Pulmonary artery endothelial cell (primary cell): ENCODE measurements around the gene MBNL1. TPM values are rescaled to one million over a fixed set of nuclear protein-coding genes. Genes with fewer than 3 reads are reported as not detected.
"Not testable (repeated sequence)": the region's sequence is repeated elsewhere in the genome, so short reads cannot be mapped to it uniquely, and the experiment has no call there.

ENCODE experiments used
- DNase-seq: peaks from one replicate; pipeline ENCODE4 v3.0.0-alpha.2; 2011; ENCODE audit warnings: low read depth, low spot score
- total RNA-seq: library from RNA; depleted of rRNA; stranded (reverse); fragments of >200 nt; gene quantifications from 2 replicates; pipeline ENCODE4 v1.2.3, GENCODE V29; 2014

Gene MBNL1
- total RNA-seq, 1 donor from 2014 or later, result 361 TPM

DNA sequence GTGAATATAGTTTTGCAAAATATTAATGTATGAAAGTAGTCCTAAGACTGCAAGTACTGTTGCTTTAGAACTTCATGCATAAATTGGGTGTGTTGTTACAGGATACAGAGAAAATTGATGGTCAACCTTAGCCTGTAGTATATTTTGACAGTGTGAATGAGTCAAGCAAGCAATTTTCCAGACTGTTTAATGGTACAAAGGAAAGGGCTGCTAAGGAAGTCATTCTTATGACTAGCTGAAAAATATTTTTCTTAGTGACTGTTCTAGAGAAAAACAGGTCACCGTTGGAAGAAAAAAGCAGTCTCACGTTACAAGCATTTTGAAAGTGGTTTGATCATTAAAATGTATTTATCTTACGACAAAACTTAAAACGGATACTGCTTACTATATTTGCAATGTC lies 49.2 kb downstream of the MBNL1 start:
- DNase-seq, result peak; percentile 82

- no peak for DNase-seq
Observed at GRCh38 chr3:152318512-152318911, 49.8 kb downstream of the MBNL1 start.

GRCh38 chr3:152319256-152319655 lies 50.5 kb downstream of the MBNL1 start:
- no peak for DNase-seq

DNA sequence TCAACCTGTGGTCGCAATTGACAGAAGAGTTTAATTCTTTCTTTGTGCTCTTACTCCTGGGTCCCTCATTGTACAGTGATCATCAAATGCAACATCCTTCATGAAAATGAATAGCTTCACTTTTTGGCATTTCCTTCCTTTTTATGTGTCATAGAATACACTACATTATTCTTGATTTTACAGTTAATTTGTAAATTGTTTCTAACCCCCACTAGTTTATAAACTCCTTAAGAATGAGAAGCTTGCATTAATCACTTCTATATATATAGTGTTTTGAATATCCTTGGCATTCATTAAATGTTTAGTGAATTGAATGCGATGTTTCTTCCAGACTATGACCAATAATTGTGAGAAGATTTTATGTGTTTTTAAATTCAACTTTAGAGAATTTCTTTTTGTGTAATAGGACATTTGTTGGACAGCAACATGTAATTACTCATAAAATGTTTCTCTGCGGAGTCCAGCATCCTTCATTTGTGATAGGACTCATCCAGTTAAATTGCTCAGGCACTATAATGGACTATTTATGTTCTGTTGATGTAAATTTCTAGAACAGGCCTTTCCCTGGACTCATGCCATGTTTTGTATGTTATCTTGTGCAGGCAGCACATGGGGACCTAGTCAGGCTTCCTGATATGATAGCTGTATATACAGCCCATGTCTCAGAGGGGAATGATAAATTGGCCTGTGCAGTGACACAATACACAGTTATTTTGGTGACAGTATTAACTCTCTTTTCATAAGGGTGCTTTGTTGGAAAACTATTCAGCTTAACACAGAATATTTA lies 51.3 kb downstream of the MBNL1 start:
- peak; percentile 93 for DNase-seq

- no peak for DNase-seq
Observed at GRCh38 chr3:152321200-152321954, 52.6 kb downstream of the MBNL1 start.

GRCh38 chr3:152321955-152322377 lies 53.2 kb downstream of the MBNL1 start:
- DNase-seq, result no peak

GRCh38 chr3:152322756-152323155 lies 54.0 kb downstream of the MBNL1 start:
- DNase-seq, result no peak

DNA sequence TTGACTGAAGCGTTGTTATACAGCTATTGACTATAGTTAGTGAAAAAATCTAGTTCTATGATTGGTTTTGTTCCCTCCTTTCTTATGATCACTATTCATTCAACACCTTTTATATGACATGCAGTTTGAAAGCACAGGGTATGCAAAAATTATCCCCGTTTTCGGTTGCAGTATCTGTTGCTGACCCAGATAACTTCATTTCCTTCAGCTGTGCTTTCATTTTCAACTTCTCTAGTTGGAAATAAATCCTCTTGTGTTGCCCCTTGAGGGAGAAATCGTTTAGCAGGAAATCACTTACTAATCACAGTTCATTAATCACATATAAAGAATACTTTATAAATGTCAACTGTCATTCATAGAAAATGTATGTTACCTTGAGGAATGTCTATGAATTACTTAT lies 55.1 kb downstream of the MBNL1 start:
- DNase-seq, result no peak

DNA sequence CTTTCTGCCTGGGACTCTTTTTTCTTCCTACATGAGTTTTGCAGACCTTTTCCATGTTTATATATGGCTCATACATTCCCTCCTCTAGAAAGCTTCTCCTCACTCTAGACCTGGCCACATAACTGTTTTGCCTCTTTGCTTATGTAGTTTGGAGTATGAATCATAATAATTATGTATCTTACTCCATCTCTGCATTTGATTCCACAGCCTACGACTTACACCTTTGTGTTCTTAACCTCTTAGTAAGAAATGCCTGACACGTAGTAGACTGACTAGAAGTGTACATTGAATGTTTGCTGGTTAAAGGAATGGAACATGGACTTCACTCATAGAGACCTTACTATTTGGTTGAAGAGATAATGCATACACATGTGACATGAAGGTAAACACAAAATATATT lies 56.4 kb downstream of the MBNL1 start:
- DNase-seq, result no peak

DNA sequence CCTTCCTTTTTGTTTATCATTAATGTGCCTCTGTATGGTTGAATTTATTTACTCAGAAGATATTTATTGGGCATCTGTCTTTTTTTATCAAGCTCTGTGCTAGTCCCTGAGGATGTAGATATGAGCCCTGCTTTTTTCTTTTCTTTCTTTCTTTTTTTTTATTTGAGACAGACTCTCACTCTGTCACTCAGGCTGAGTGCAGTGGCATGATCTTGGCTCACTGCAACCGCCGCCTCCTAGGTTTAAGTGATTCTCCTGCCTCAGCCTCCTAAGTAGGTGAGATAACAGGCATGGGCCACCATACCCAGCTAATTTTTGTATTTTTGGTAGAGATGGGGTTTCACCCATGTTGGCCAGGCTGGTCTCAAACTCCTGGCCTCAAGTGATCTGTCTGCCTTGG lies 58.5 kb downstream of the MBNL1 start:
- no peak for DNase-seq

DNA sequence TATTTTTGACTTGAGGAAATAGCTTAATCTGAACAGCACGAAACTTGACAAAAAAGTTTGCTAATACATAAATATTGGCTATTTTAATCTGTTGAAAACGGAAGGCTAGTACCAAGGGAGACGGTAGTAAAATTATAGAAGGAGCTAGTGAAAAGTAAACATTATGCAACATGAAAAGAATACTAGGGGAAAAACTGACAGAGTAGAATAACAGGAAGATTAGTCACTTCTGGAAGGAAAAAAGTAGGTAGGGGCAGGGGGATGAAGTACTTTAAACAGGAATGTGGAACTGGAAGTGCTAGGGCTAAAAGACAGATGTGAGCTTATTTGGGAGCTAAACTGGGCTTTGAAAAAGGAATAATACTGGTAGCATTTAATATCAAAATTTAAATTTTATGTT lies 60.1 kb downstream of the MBNL1 start:
- DNase-seq, result peak; percentile 87

- DNase-seq, result no peak
Observed at GRCh38 chr3:152330559-152330958, 61.8 kb downstream of the MBNL1 start.

GRCh38 chr3:152331018-152331541 lies 62.4 kb downstream of the MBNL1 start:
- DNase-seq, result peak; percentile 91

- no peak for DNase-seq
Observed at GRCh38 chr3:152331998-152332397, 63.3 kb downstream of the MBNL1 start.

- DNase-seq, result no peak
Observed at GRCh38 chr3:152333928-152334327, 65.2 kb downstream of the MBNL1 start.

DNA sequence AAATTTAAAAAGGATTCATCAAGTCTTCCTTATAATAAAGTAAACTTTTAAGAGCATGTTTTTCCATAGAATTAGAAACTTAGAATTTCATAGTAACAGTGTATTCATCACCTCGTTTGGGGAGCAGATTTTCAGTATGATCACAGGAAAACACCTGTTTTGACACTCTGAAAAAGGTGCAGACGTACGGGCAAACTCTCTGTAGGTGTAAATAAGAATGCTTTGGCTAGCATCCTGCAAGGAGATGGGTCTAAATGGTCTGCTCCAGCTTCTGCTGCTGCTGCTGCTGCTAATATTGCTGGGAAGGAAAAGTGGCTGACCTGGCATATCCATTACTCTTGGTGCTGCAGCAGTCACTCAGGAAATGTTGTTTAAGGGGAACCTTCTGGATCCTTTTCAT lies 66.0 kb downstream of the MBNL1 start:
- no peak for DNase-seq

DNA sequence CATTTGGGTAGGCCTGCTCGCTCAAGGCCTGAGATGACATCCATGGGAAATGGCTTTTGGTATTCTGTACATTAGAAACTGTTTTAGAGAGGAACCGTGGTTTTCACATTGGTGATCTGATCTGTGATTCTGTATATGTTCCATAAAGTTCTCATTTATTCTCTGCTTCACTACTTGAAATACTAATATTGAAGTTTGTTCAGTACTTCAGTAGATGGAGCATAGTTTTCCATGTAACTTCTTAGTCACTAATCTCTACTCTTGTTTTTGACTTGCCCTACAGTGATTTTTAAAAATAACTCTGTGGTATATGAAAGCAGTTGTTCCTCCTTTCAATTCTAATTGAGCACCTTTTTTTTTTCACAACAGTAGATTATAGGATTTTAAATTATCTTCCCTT lies 66.5 kb downstream of the MBNL1 start:
- no peak for DNase-seq

GRCh38 chr3:152337337-152337736 lies 68.6 kb downstream of the MBNL1 start:
- DNase-seq, result not testable (repeated sequence)

- DNase-seq, result no peak
Observed at GRCh38 chr3:152338159-152338720, 69.5 kb downstream of the MBNL1 start.

GRCh38 chr3:152339881-152340505 lies 71.3 kb downstream of the MBNL1 start:
- no peak for DNase-seq

DNA sequence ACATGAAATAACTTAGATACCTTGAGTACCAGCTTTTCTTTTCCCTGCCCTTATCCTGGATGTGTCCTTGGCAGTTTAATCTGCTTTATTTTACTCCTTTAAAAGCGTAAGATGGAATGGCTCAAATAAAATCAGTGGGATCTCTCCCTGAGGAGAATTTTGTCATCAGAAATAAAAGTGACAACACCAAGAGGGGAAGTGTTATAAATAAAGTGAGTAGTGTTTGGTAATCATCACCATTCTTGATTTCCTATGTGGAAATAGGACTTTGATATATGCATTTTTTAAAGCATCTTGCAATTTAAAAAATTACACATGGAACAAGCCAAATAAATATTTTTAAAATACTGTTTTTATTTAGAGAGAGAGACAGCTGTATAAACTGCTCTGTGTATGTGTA lies 76.5 kb downstream of the MBNL1 start:
- DNase-seq, result no peak

DNA sequence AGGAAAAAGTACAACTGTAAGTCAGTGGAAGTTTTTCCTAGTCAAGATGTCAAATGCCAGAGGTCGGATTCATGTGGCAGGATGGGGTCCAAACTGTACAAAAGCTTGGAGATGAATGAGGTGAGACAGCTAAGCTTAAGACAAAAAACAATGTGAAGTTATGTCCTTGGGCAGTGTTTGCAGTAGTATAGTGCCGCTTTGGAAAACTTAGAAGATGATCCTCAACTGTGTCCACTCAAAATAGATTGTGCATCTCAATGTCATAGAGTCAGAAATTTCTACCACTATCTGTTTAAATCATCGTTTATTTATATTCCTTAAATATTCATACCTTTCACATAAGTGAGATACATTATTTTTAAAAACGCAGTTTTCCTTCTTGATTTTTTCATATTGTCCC lies 77.3 kb downstream of the MBNL1 start:
- DNase-seq, result no peak
